ENCODE measurements around the gene CRIM1.

GRCh38 chr2:36490749-36491148 is 135.2 kb downstream of the CRIM1 start:
- TF ChIP-seq CTCF (IDR thresholded peaks at IDR 0.05) (no peak), POLR2A (IDR thresholded peaks at IDR 0.05) (no peak)

Data from suprapubic skin (tissue), 3 donors.